K562 (cell line): ENCODE results near the gene C17orf113. TPM values are rescaled to one million over a fixed set of nuclear protein-coding genes. Genes with fewer than 3 reads are reported as not detected.
A peak's percentile ranks its signal among the peaks of the same experiment; 100 is the strongest.

Source experiments
- ATF2 ChIP-seq: sonication (generic); formaldehyde crosslinking; IDR thresholded peaks from 2 replicates; pipeline ENCODE4 v1.8.1; 2022; ENCODE audit warnings: missing genetic modification reagents
- HNRNPUL1 ChIP-seq: fragments of 200-400 bp; formaldehyde crosslinking; IDR thresholded peaks from 2 replicates; pipeline ENCODE4 v1.6.1; 2017; ENCODE audit warnings: low read length
- KAT7 ChIP-seq: sonication (generic); formaldehyde crosslinking; IDR thresholded peaks from 2 replicates; pipeline ENCODE4 v1.8.0; 2022; ENCODE audit warnings: missing genetic modification reagents, mild to moderate bottlenecking, borderline replicate concordance
- MEF2D ChIP-seq: conservative IDR thresholded peaks from 2 replicates; pipeline ENCODE4 v1.6.1; 2016; ENCODE audit warnings: low read depth, missing genetic modification characterization, missing compliant biosample characterization
- NCOA2 ChIP-seq, 2 experiments: fragments of 450-650 bp; IDR thresholded peaks; 2 replicates each; pipeline ENCODE4 v1.6.1; 2018; ENCODE audit warnings: mild to moderate bottlenecking in 2 of 2, moderate library complexity in 1 of 2; ENCODE audit not compliant: partially characterized antibody in 2 of 2
- PTBP1 ChIP-seq: fragments of 200-400 bp; formaldehyde crosslinking; IDR thresholded peaks from 2 replicates; pipeline ENCODE4 v1.6.1; 2017; ENCODE audit warnings: low read depth, low read length
- SMARCC2 ChIP-seq: fragments of 450-650 bp; IDR thresholded peaks from 2 replicates; pipeline ENCODE4 v1.6.1; 2017; ENCODE audit warnings: antibody characterized with exemption, moderate library complexity, mild to moderate bottlenecking, low read depth
- SP2 ChIP-seq: IDR thresholded peaks from 2 replicates; pipeline ENCODE4 v1.6.1; 2011; ENCODE audit warnings: mild to moderate bottlenecking, low read depth, low read length, moderate library complexity; ENCODE audit not compliant: poor library complexity, severe bottlenecking; ENCODE audit errors: extremely low read depth
- STAT5A ChIP-seq: IDR thresholded peaks from 2 replicates; pipeline ENCODE4 v1.6.1; 2012; ENCODE audit warnings: low read length, inconsistent platforms, borderline replicate concordance
- TAL1 ChIP-seq: fragments of 450-650 bp; IDR thresholded peaks from 2 replicates; pipeline ENCODE4 v1.6.1; 2016; ENCODE audit warnings: mild to moderate bottlenecking
- ZNF592 ChIP-seq: fragments of 450-650 bp; IDR thresholded peaks from 2 replicates; pipeline ENCODE4 v1.6.1; 2017; ENCODE audit warnings: antibody characterized with exemption, mild to moderate bottlenecking
- ZSCAN32 ChIP-seq: fragments of 450-650 bp; formaldehyde crosslinking; IDR thresholded peaks from 2 replicates; pipeline ENCODE4 v1.4.0; 2020; ENCODE audit warnings: mild to moderate bottlenecking, moderate library complexity
- polyA plus RNA-seq, 8 experiments: library from polyadenylated mRNA; depleted of rRNA in 4 of 8; stranded (reverse) in 5 of 8; unstranded in 3 of 8; fragments of >200 nt; fragmentation: Nextera tagmentation in 2 of 8; fragmentation: Illumina TruSeq in 1 of 8; extraction: Ambion mirVana in 2 of 8; extraction: Trizol in 1 of 8; gene quantifications; 2 replicates each; pipeline versions ENCODE4 v1.2.1 to v1.2.3, GENCODE V29; 2011 to 2014; ENCODE audit warnings: inconsistent platforms in 1 of 8, missing spikeins in 1 of 8
- total RNA-seq, 7 experiments: library from RNA; depleted of rRNA in 6 of 7; stranded (reverse); fragments of >200 nt in 6 of 7; fragmentation: Illumina TruSeq in 2 of 7; extraction: Trizol in 2 of 7; gene quantifications; 2 replicates each; pipeline versions ENCODE4 v1.2.1 to v1.2.3, GENCODE V29; 2011 to 2021; ENCODE audit warnings: low replicate concordance in 1 of 7
- TF ChIP-seq, protein P1 (sequence below): fragments of 250-450 bp; sonication (Bioruptor Pico); IDR thresholded peaks from 2 replicates; pipeline ENCODE4 v1.4.0; 2020; ENCODE audit warnings: mild to moderate bottlenecking, moderate library complexity
- TF ChIP-seq, protein P2 (sequence below): fragments of 250-450 bp; sonication (Bioruptor Pico); IDR thresholded peaks from 2 replicates; pipeline ENCODE4 v1.4.0; 2020; ENCODE audit warnings: borderline replicate concordance

Gene C17orf113
- total and polyA plus RNA-seq, 9 of the 15 experiments (the other 6 are each of a cell fraction or from before 2014, with no cell fraction given): 0.10 to 1.2 (median 0.31) TPM

GRCh38 chr17:42019509-42020404, 30.6 kb downstream of the C17orf113 start, which contains the start of gene NKIRAS2 (continued):
- TF ChIP-seq, protein P1, sequence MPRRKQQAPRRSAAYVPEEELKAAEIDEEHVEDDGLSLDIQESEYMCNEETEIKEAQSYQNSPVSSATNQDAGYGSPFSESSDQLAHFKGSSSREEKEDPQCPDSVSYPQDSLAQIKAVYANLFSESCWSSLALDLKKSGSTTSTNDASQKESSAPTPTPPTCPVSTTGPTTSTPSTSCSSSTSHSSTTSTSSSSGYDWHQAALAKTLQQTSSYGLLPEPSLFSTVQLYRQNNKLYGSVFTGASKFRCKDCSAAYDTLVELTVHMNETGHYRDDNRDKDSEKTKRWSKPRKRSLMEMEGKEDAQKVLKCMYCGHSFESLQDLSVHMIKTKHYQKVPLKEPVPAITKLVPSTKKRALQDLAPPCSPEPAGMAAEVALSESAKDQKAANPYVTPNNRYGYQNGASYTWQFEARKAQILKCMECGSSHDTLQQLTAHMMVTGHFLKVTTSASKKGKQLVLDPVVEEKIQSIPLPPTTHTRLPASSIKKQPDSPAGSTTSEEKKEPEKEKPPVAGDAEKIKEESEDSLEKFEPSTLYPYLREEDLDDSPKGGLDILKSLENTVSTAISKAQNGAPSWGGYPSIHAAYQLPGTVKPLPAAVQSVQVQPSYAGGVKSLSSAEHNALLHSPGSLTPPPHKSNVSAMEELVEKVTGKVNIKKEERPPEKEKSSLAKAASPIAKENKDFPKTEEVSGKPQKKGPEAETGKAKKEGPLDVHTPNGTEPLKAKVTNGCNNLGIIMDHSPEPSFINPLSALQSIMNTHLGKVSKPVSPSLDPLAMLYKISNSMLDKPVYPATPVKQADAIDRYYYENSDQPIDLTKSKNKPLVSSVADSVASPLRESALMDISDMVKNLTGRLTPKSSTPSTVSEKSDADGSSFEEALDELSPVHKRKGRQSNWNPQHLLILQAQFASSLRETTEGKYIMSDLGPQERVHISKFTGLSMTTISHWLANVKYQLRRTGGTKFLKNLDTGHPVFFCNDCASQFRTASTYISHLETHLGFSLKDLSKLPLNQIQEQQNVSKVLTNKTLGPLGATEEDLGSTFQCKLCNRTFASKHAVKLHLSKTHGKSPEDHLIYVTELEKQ (CRISPR knock-in tag): no peak
- TF ChIP-seq ZNF592: peak; percentile 66
- TF ChIP-seq KAT7: no peak; the same call in 1 of the 2 replicates
- no peak for TF ChIP-seq NCOA2 (IDR thresholded peaks at IDR 0.05; ENCODE audit: partially characterized antibody in 2 of 2)
- TF ChIP-seq MEF2D: no peak
- TF ChIP-seq, protein P2, sequence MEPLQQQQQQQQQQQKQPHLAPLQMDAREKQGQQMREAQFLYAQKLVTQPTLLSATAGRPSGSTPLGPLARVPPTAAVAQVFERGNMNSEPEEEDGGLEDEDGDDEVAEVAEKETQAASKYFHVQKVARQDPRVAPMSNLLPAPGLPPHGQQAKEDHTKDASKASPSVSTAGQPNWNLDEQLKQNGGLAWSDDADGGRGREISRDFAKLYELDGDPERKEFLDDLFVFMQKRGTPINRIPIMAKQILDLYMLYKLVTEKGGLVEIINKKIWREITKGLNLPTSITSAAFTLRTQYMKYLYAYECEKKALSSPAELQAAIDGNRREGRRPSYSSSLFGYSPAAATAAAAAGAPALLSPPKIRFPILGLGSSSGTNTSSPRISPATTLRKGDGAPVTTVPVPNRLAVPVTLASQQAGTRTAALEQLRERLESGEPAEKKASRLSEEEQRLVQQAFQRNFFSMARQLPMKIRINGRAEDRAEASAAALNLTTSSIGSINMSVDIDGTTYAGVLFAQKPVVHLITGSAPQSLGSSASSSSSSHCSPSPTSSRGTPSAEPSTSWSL (CRISPR knock-in tag): 0 out of 2 replicates have a peak, but pooled peaks have one; percentile 29
- no peak for TF ChIP-seq ZSCAN32
- TF ChIP-seq PTBP1: no peak
- no peak for TF ChIP-seq HNRNPUL1
- TF ChIP-seq SP2: peak; percentile 87
- TF ChIP-seq ATF2 (CRISPR knock-in tag): no peak
- TF ChIP-seq TAL1: no peak
- TF ChIP-seq SMARCC2: no peak; the same call in 1 of the 2 replicates
- TF ChIP-seq STAT5A: no peak
